T-helper 22 cell (primary cell): ENCODE measurements around the gene ANKRD31.
"Not testable (repeated sequence)": the region's sequence is repeated elsewhere in the genome, so short reads cannot be mapped to it uniquely, and the experiment has no call there.

Experiments used
- DNase-seq: peaks from one replicate; pipeline ENCODE4 v3.0.0-alpha.2; 2020; ENCODE audit warnings: low read depth

Gene ANKRD31

DNA sequence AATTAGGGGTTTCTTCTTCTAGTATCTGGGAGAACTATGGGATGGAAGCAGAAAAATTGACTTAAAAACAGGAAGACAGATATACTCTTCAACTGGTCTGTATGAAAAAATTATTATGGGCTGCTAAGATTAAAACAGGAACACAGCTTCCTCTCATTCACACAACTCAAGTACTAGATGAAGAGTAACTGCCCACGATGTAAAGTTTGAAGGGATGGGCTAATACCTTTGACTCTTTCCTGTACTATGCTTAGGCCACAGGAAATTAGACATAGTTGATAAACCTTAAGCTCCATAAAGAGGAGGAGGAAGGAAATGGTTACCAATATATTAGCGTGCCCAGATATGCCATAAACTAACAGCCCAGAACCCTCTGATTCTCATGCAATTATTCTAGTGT is 88.6 kb downstream of the ANKRD31 start:
- no peak for DNase-seq

DNA sequence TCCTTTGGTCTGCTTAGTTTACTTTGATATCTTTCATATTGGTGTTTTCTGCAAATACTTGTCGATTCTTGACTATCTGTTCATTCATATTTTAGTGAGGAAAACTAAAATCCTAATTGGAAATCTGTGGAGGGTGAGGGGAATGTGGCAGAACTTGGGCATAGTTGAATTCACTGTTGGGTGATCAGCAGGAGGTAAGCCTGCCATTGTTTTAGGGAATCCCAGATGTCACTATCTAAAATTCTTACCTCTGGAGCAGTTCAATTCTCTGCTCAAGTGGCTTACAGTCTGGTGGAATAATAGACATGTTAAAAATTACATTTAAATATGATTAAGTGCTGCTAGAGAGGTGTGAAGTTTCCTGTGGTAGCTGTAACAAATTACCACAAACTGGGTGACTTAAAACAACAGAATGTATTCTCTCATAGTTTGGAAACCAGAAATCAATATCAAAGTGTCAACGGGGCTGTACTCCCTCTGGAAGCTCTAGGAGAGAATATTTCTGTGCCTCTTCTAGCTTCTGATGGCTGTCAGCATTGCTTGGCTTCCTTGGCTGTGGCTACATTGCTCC is 94.0 kb downstream of the ANKRD31 start:
- no peak for DNase-seq

DNA sequence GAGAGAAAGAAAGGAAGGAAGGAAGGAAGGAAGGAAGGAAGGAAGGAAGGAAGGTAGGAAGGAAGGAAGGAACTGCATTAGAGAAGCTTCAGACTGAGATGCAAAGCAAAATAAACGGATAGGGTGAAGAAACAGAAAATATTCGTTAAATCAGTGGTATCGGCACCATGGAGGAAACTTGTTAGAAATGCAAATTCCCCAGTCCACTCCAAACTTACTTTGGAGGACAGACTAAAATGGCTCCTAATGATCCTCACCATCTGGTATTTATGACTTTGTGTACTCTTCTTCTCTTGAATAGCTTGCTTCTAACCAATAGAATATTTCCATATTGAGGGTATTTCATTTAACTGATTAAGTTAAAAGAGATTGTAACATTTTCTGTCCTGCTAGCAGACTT is 96.4 kb downstream of the ANKRD31 start:
- DNase-seq, result no peak

DNA sequence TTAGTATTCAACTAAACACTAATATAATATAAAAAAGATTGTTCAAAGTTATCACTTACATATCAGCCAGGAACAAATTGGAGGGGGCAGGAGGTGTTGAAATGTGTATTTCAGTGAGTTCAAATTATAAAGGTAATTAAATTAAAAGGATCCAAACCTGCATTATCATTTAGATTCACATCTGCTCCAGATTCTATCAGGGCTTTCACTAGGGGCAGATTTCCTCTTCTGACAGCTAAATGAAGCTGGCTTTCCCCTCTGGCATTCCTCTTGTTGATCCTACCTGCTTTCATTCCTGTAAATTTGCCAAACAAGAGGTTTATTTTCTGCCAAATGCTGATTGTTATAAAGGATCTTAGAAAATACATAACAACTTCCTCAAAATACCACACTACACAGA is 98.0 kb downstream of the ANKRD31 start:
- DNase-seq, result no peak

DNA sequence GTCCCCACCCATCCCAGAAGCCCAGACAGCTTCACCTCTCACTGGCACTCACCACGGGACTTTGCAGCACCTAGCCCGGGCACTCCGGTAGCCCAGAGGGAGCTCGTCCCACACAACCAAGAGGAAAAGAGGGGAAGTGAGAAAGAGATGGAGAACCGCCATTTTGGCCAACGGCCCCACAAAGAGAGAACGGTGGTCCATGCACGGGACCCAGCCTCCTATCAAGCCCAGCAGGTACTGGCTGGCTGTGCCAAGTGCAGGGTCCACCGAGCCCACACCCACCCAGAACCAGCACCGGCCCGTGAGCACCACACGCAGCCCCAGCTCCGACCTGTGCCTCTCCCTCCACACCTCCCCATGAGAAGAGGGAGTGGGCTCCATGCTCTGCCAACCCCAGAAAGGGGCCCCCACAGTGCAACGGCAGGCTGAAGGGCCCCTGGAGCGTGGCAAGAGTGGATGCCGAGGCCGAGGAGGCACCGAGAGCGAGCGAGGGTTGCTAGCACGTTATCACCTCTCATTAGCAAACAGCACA is 105.8 kb downstream of the ANKRD31 start:
- no peak for DNase-seq

DNA sequence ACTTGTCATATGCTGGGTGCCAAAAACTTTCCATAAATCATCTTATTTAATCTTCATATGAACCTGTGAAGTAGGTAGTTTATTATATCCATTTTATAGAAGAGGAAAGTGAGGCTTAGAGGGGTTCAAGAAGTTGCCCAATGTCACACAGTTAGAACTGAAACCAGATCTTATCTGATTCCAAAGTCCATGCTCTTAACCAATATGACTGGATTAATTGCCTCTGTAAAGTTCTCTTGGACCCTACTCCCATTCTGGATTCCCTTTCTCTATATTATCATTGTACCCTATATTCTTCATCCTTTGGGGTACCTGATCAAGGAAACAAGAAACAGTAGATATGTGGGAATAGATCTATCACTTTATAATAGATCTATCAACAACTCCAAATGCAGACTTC is 119.8 kb downstream of the ANKRD31 start:
- no peak for DNase-seq

DNA sequence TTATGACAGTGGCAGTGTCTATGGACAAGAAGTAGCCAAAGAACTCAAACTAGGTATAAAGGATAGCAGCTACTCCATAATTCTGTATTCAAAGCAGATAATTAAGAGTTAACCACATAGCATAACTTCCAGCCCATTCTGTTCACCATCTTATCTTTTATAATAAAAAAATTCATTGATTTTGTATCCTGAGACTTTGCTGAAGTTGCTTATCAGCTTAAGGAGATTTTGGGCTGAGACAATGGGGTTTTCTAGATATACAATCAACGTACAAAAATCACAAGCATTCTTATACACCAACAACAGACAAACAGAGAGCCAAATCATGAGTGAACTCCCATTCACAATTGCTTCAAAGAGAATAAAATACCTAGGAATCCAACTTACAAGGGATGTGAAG is 122.4 kb downstream of the ANKRD31 start:
- DNase-seq, result not testable (repeated sequence)

DNA sequence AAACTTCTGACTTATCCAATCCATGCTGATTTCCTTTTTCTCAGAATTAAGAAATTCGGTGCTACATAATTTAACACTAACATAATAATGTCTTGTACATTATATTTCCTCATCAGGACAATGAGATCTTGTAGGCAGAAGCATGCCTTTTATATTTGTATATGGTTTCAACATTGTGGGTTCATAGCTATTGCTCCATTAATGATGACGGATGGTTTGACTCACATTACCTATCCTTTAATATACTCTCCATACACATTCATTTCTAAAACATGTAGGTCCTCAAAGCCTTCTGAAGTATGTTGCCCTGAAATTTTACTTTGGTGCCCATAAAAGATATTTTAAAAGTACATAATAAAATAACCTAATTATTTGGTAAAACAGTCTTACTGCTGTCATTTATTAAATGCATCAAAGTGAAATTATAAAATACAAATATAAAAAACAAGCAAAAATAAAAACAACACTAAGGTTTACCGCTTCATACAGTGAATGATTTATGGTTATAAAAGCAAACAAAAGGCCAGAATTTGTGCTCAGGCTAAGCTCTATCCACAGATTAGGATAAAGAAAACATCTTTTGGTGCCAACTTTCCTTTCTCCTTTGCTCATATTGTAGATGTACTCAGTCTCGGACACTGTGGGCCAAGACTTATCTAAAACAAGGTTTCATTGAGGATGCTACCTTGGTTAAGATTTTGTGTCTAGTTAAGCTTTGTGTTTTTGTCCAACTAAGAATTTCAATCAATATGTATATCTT is 123.1 kb downstream of the ANKRD31 start:
- no peak for DNase-seq

DNA sequence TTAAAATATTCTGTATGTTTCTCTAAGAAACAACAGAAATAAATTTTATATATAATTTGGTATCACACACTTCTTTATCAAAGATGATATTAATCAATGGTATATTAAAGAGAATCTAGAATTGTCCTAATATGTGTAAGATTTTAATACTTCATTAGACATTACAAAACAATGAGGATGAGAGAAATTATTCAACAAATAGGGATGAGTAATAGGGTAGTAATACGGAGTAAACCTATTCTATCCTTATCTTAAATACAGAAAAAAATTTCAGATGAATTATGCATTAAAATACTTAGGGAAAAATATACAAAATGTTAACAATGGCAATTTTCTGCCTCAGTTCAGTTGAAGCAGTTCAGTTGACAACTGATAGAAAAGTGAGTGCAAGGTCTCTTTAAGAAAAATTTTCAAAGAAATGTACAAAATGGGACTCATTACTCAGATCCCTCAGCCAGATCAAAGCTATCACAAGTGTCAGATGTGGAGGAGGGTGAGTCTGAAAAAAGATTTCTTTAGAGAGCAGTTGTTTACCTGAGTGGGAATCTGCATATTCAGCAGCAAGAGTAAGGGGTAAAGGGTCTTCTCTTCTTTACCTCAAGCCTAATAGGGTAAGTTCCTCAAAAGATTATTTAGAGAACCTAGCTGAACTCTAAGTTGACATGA is 127.6 kb downstream of the ANKRD31 start:
- DNase-seq, result no peak

DNA sequence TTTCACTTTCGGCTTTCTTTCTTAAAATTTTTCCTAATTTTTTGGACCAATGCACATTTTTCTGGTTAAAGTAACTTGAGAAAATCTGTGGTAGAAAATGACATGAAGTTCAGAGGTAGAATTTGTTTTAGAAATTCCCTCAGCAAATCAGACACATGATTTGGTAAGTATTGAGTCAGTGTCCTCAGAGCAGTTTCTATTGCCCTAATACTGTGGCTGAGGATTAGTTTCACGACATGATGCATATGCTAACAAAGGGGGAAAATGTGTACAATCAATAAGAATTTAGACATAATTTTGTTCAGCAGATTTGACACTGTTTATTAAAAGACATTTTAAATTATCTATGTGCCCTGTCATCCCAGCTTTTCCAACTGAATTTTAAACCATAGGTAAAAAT is 128.2 kb downstream of the ANKRD31 start:
- no peak for DNase-seq

DNA sequence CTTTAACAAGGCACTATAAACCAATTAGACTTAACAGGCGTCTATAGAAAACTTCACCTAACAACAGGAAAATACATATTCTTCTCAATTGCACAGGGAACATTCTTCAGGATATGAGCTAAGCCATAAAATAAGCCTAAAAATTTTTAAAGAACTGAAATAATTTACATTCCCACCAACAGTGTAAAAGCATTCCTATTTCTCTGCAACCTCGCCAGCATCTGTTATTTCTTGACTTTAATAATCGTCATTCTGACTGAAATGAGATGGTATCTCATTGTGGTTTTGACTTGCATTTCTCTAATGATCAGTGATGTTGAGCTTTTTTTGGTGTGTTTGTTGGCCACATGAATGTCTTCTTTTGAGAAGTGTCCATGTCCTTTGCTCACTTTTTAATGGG is 140.7 kb downstream of the ANKRD31 start:
- DNase-seq, result not testable (repeated sequence)

DNA sequence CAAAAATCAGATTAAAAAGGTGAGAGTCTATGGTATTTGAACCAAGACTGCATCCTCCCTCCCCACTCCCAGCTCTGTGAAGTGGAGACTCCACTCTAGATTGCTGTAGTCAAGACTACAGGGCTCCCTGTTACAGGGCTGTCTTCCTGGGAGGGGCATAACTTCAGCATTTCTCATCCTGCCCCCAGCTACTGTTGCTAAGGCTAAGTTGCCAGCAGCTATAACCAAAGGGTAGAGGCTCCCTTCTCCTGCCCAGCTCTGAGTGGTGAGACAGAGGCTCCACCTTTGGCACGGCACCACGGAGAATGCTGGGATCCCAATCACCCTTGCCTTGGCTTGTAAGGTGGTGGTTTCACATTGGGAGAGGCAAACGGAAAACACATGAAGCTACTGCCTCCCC is 145.1 kb downstream of the ANKRD31 start:
- DNase-seq, result no peak

DNA sequence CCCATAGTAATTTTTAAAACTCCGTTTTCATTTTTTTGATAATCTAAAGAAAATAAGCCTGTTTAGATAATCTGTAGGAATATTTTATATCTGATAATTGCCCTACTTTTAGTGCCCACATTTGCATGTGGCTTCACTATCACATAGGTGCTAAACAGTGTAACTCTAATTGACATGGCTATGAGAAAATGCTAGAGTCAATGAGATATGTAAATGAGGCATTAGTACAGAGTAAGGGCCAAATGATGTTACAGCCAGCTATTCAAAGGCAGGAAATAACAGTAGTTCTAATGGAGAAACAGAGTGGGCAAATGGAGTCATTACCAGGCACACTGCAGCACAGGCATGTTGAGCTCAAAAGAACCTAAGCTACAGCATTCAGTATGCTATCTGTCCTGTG is 147.0 kb downstream of the ANKRD31 start:
- DNase-seq, result no peak

DNA sequence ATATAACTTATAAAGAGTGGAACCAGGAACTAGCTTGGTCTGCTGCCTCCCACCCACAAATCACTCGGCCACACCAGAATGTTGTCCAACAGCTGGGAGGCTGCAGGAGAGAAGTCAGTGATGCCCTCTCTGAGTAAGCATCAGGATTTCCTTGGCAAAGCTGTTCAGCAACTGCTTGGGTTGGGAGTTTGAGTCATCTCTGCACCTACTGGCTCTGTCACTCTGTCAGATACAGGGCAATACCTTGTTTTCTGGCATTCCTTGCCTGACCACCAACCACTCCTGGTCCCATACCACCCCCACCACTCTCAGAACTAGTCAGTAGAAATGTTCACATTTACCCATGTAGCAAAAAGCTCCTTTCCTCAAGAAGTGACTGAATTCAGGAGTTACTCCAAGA is 147.5 kb downstream of the ANKRD31 start:
- no peak for DNase-seq

DNA sequence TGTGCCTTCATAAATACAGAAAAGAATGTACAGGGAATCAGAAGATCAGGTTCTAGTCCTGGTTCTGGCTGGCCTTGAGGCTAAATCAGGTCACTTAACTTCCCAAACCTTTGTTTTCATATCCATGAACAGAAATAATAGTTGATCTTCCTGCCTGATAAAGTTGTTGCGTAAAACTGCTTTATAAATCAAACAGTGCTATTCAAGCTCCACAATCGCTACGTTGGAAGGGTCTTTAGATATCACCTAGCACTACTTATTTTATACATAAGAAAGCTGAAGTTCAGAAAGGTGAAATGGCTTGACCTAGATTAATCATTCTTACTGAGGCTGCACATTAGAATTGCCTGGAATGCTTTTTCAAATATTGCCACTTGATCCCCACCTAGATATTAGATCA is 148.0 kb downstream of the ANKRD31 start:
- no peak for DNase-seq

DNA sequence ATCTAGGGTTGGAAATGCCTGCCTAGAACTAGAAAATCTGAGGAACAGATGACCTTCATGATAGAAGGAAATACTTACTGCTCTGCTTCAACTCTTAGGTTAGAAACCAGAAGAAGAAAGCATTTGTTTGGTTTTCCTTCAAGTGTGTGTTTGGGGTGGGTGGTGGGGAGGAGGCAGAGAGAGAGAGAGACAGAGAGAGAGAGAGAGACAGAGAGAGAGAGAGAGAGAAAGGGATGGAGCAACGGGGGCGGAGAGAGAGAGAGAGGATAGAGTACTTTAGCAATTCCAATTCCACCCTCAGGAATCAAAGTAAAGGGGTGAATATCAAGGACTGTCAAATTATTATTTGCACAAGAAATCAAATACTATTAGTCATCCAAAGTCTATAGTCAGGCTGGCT is 155.2 kb downstream of the ANKRD31 start:
- DNase-seq, result no peak

DNA sequence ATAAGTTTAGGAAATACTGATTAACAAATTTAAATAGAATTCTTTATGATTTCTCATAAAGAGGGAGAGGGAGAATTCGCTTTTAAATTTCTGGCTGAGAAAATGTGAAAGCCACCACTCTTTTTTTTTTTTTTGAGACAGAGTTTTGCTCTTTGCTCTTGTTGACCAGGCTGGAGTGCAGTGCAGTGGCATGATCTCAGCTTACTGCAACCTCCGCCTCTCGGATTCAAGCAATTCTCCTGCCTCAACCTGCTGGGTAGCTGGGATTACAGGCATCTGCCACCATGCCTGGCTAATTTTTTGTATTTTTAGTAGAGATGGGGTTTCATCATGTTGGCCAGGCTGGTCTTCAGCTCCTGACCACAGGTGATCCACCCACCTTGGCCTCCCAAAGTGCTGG is 157.3 kb downstream of the ANKRD31 start:
- not testable (repeated sequence) for DNase-seq

DNA sequence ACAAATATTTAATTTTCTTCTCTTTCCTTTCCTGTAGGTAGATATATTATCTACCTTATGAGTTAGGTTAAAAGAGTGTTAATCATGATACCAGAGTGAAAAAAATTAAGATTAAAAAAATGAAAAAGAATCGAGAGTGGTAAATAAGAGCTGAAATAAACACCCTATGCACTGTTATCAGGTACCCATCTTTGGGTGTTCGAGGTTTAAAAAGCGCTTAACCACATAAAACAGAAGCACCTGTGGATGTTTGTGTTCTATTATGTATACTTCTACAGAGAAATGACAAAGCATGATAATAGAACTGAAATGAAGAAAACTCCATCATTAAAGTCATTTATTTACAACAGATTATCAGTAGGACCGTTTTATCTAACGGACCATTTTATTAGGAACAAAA is 158.7 kb downstream of the ANKRD31 start:
- DNase-seq, result no peak

DNA sequence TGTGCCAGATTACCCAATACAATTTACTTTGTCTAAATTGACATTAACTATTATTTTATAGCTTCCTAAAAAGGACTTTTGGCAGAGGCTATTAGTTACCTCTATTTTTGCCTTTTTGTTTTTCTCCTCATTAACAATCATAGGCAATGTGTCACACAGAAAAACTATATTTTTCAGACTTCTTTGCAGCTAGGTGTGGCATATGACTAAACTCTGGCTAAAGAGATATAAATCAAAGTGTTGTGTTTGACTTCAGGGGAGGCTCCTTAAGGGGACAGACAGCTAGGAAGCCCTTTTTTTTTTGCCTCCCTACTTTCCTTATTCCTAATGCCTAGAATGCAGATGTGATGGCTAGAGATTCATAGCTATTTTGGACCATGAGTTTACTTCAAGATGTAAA is 164.6 kb downstream of the ANKRD31 start:
- no peak for DNase-seq

DNA sequence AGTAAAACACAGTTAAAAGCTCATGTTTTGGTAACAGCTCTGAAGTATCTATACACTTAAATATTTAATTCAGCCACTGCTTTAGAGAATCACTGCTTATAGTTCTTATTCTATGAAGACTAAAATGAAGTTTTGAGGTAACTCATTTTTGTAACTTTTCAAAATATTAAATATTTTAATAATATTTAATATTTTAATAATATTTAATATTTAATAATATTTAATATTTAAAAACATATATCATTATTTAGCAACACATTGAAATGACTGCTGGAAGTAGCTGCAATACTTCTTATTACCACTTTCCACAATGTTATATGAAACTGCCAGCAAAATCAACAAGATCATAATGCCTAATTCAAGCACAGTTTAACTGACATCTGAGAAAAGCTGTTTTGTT is 165.6 kb downstream of the ANKRD31 start:
- no peak for DNase-seq

DNA sequence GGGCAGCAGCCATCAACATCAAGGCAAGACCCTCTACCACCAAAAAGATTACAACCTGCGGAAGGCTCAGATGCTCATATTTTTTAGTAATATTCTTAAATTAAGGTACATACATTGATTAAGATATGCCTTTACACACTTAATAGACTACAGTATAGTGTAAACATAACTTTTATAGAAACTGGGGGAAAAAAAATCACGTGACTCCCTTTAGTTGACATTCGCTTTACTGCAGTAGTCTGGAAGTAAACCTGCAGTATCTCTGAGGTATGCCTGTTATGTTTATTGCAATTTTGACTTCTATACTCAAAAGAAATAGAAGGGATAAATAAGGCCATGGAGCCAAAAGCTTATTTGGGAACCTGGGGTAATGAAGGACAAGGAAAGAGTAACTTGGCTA is 169.2 kb downstream of the ANKRD31 start:
- no peak for DNase-seq

DNA sequence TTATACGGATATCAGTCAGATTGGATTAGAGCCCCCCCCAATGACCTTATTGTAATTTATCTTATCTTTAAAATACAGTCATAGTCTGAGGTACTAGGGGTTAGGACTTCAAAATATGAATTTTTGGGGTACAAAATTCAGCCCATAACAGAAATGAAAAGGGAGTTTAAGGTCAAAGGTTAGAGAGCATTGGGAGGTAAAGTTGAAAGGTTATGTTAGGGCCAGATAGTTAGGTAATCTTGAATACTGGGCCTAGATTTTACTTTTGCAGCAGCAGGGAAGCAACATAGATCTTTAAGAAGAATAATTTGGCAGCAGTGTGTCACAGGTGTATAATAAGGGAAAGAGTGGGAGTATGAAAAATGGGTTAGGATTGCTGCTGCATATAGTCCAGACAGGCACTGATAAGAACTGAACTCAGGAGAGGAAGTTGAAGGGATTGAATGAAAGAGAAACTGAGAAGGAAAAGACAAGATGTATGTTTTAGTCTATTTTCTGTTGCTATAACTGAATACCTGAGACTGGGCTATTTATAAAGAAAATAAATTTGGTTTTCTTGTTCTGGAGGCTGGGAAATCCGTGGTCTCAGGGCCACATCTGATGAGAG is 173.7 kb downstream of the ANKRD31 start:
- no peak for DNase-seq
